Transverse colon (tissue), 4 donors: ENCODE data around the gene HMCN1. TPM values are rescaled to one million over a fixed set of nuclear protein-coding genes. Genes with fewer than 3 reads are reported as not detected.

ENCODE experiments used
- DNase-seq: peaks from one replicate; pipeline ENCODE4 v3.0.0-alpha.2; 2019
- H3K27ac ChIP-seq, 4 donors: fragments of 200-600 bp; sonication (generic); 2 replicates each; pipeline ENCODE4 v1.5.1; 2016 to 2018; ENCODE audit warnings: inconsistent platforms in 4 of 4
- H3K27me3 ChIP-seq: fragments of 200-600 bp; sonication (generic); 2 replicates; pipeline ENCODE4 v1.5.1; 2017; ENCODE audit warnings: inconsistent platforms
- H3K36me3 ChIP-seq, 4 donors: fragments of 200-600 bp; sonication (generic); 2 replicates each; pipeline ENCODE4 v1.5.1; 2017 to 2019; ENCODE audit warnings: inconsistent platforms in 4 of 4
- H3K4me1 ChIP-seq, 4 donors: fragments of 200-600 bp; sonication (generic); 2 replicates each; pipeline ENCODE4 v1.5.1; 2017 to 2020; ENCODE audit warnings: inconsistent platforms in 4 of 4
- H3K4me3 ChIP-seq, 4 donors: fragments of 200-600 bp; sonication (generic); 1 replicate in 1 of 4; 2 replicates in 3 of 4; pipeline versions ENCODE4 v1.5.1 to v1.6.1; 2017 to 2019; ENCODE audit warnings: inconsistent platforms in 4 of 4
- H3K9me3 ChIP-seq, 2 donors: fragments of 200-600 bp; sonication (generic); 2 replicates each; pipeline ENCODE4 v1.5.1; 2017 to 2019; ENCODE audit warnings: inconsistent platforms in 2 of 2
- CTCF ChIP-seq, 5 experiments: fragments of 200-600 bp in 3 of 5; fragments of 450-650 bp in 2 of 5; sonication (generic) in 3 of 5; IDR thresholded peaks; 1 replicate in 2 of 5; 2 replicates in 3 of 5; pipeline ENCODE4 v1.5.1; 2016 to 2017; ENCODE audit warnings: antibody characterized with exemption in 5 of 5, inconsistent platforms in 3 of 5, mild to moderate bottlenecking in 2 of 5, moderate library complexity in 1 of 5
- EP300 ChIP-seq: sonication (generic); formaldehyde crosslinking; IDR thresholded peaks from one replicate; pipeline ENCODE4 v1.6.1; 2017; ENCODE audit warnings: antibody characterized with exemption, low read depth
- POLR2A ChIP-seq: fragments of 450-650 bp; IDR thresholded peaks from one replicate; pipeline ENCODE4 v1.6.1; 2016; ENCODE audit warnings: antibody characterized with exemption, mild to moderate bottlenecking, moderate library complexity
- POLR2AphosphoS5 ChIP-seq, 3 donors: sonication (generic); formaldehyde crosslinking; IDR thresholded peaks; one replicate each; pipeline ENCODE4 v1.6.1; 2016; ENCODE audit warnings: antibody characterized with exemption in 3 of 3
- WGBS, 2 donors: methylation state at CpG; one replicate each; pipeline ENCODE4 v1.1.5; 2018; ENCODE audit warnings: low coverage in 1 of 2; 5-methylcytosine and 5-hydroxymethylcytosine counted together
- in situ Hi-C, 4 donors: fragments of 200-750 bp; cut with MboI; loops; one replicate each; pipeline versions ENCODE4 v1.15.0 to v1.15.1; 2017; ENCODE audit warnings: low sequenced_read_pairs in 3 of 4, low pct_ligation_motif_present in 1 of 4, low pct_unique_long_range_greater_than_20kb in 1 of 4
- intact Hi-C: fragments of 100-400 bp; cut with DNase I; formaldehyde crosslinking; loops from one replicate; pipeline ENCODE4 v1.15.1; 2023; ENCODE audit warnings: low total_unique reads
- total RNA-seq, 4 donors: library from RNA; depleted of rRNA; stranded (reverse); fragments of >200 nt; gene quantifications; one replicate each; pipeline ENCODE4 v1.1.0, GENCODE V29; 2016

Gene HMCN1
- total RNA-seq, 4 donors from 2014 or later, result 1.1 to 2.7 (median 2.1) TPM

- whole genome bisulfite sequencing, 2 donors, result 65 to 68% methylated on average over 3 of the region's 3 CpGs
- TF ChIP-seq EP300 (no peak), POLR2AphosphoS5 (IDR thresholded peaks at IDR 0.05) (no peak), POLR2A (no peak), CTCF (IDR thresholded peaks at IDR 0.05) (no peak)
- H3K9me3 ChIP-seq, result no peaks in the 10 kb centered on the region
- DNase-seq, result no peak
- no peak overlapping the region for H3K4me3 ChIP-seq
- intact Hi-C loops, result no loop called here
- no peak overlapping the region for H3K27ac ChIP-seq
- no peaks in the 10 kb centered on the region for H3K27me3 ChIP-seq
- H3K36me3 ChIP-seq, result no peaks in the 10 kb centered on the region
- in situ Hi-C loops, result no loop called here
- H3K4me1 ChIP-seq, result no peaks in the 10 kb centered on the region
Measured at GRCh38 chr1:185920602-185921001, 186.4 kb downstream of the HMCN1 start.

DNA sequence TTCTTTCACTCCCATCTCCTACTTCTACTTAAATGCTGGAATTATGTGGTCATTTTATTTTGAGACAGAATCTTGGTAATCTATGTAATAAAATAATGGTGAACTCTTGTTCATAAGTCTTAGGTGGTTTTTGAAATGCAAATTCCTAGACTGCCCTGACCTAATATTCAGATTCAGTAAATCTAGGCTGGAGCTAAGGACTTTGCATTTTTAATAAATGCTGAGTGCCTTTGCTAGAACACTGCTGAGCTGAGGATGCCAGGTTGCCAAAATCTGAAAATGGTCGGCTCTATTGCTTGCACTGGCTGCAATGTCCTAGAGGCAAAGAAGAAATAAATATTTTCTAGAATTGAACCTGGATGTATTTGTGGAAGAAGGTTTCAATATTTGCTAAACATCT lies 187.4 kb downstream of the HMCN1 start:
- intact Hi-C loops, result no loop called here
- no peaks in the 10 kb centered on the region for H3K9me3 ChIP-seq
- H3K27ac ChIP-seq, result no peak overlapping the region
- DNase-seq, result no peak
- no peak for TF ChIP-seq POLR2A
- no peak for TF ChIP-seq EP300
- no peak for TF ChIP-seq CTCF (IDR thresholded peaks at IDR 0.05)
- no peak for TF ChIP-seq POLR2AphosphoS5 (IDR thresholded peaks at IDR 0.05)
- H3K4me3 ChIP-seq, result no peak overlapping the region
- H3K27me3 ChIP-seq, result no peaks in the 10 kb centered on the region
- in situ Hi-C loops, result no loop called here
- no peaks in the 10 kb centered on the region for H3K36me3 ChIP-seq
- H3K4me1 ChIP-seq, result no peaks in the 10 kb centered on the region
- 93 to 100% methylated on average over 1 of the region's 1 CpG for WGBS, 2 donors

DNA sequence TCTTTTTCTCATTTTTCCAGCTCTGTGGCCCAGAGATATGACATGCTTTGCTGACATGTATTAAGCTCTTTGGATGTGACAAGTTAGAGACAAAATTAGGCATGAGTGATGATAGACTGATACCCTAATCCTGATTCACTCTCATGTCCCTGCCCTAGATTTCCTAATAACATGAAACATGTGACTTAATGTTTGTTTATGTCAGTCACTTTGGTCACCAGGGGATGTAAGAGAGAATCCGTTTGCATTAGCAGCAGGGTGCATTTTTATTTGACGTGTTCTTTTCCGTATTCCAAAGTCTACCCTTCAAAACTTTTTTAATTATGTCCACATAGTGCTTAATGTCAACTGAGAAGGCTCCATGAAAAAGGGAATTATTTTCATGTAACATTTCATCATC lies 192.4 kb downstream of the HMCN1 start:
- no peak for TF ChIP-seq EP300
- TF ChIP-seq POLR2AphosphoS5 (IDR thresholded peaks at IDR 0.05), result no peak
- TF ChIP-seq CTCF (IDR thresholded peaks at IDR 0.05), result no peak
- no peak for TF ChIP-seq POLR2A
- H3K27ac ChIP-seq, result no peak overlapping the region
- no peak for DNase-seq
- intact Hi-C loops (no loop called here), in situ Hi-C loops (no loop called here)
- no peaks in the 10 kb centered on the region for H3K9me3 ChIP-seq
- 61 to 69% methylated on average over 3 of the region's 3 CpGs for WGBS, 2 donors
- H3K4me3 ChIP-seq, result no peak overlapping the region
- H3K27me3 ChIP-seq, result no peaks in the 10 kb centered on the region
- H3K36me3 ChIP-seq, result no peaks in the 10 kb centered on the region
- H3K4me1 ChIP-seq, result no peaks in the 10 kb centered on the region

GRCh38 chr1:185929776-185930175 lies 195.6 kb downstream of the HMCN1 start:
- DNase-seq, result no peak
- WGBS, 2 donors, result 58 to 82% methylated on average over 1 of the region's 1 CpG
- intact Hi-C loops (no loop called here), in situ Hi-C loops (no loop called here)
- no peaks in the 10 kb centered on the region for H3K36me3 ChIP-seq
- H3K9me3 ChIP-seq, result no peaks in the 10 kb centered on the region
- no peak overlapping the region for H3K27ac ChIP-seq
- no peak overlapping the region for H3K4me3 ChIP-seq
- TF ChIP-seq POLR2A (no peak), CTCF (IDR thresholded peaks at IDR 0.05) (no peak), POLR2AphosphoS5 (IDR thresholded peaks at IDR 0.05) (no peak), EP300 (no peak)
- no peaks in the 10 kb centered on the region for H3K4me1 ChIP-seq
- no peaks in the 10 kb centered on the region for H3K27me3 ChIP-seq
